Subcutaneous adipose tissue (tissue), 4 donors: ENCODE data around the gene MDGA2. TPM values are rescaled to one million over a fixed set of nuclear protein-coding genes. Genes with fewer than 3 reads are reported as not detected.

ENCODE experiments used
- total RNA-seq, 4 donors: library from RNA; depleted of rRNA; stranded (reverse); fragments of >200 nt; gene quantifications; one replicate each; pipeline ENCODE4 v1.1.0, GENCODE V29; 2016
- TF ChIP-seq, protein P1 (sequence below): fragments of 450-650 bp; IDR thresholded peaks from one replicate; pipeline ENCODE4 v1.5.1; 2016; ENCODE audit warnings: low read depth, mild to moderate bottlenecking, control low read depth, antibody characterized with exemption, moderate library complexity

MDGA2 gene
- total RNA-seq, 4 donors from 2014 or later, result 1.1 TPM; not detected in 3

- TF ChIP-seq, protein P1, sequence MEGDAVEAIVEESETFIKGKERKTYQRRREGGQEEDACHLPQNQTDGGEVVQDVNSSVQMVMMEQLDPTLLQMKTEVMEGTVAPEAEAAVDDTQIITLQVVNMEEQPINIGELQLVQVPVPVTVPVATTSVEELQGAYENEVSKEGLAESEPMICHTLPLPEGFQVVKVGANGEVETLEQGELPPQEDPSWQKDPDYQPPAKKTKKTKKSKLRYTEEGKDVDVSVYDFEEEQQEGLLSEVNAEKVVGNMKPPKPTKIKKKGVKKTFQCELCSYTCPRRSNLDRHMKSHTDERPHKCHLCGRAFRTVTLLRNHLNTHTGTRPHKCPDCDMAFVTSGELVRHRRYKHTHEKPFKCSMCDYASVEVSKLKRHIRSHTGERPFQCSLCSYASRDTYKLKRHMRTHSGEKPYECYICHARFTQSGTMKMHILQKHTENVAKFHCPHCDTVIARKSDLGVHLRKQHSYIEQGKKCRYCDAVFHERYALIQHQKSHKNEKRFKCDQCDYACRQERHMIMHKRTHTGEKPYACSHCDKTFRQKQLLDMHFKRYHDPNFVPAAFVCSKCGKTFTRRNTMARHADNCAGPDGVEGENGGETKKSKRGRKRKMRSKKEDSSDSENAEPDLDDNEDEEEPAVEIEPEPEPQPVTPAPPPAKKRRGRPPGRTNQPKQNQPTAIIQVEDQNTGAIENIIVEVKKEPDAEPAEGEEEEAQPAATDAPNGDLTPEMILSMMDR, result no peak
Measured at GRCh38 chr14:47490766-47491165, 184.6 kb downstream of the MDGA2 start.

- TF ChIP-seq, protein P1, result no peak
Measured at GRCh38 chr14:47490353-47490752, 185.1 kb downstream of the MDGA2 start.

DNA sequence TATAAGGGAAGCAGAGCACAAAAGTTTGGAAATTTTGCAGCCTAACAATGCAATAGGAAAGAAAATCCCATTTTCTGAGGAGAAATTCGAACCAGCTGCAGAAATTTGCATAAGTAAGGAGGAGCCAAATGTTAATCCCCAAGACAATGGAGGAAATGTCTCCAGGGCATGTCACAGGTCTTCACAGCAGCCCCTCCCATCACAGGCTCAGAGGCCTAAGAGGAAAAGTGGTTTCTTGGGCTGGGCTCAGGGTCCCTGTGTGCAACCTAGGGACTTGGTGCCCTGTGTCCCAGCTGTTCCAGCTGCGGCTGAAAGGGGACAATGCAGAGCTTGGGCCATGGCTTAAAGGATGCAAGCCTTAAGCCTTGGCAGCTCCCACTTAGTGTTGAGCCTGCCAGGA lies 190.0 kb downstream of the MDGA2 start:
- TF ChIP-seq, protein P1, result no peak

GRCh38 chr14:47483449-47483848 lies 192.0 kb downstream of the MDGA2 start:
- TF ChIP-seq, protein P1, result no peak

DNA sequence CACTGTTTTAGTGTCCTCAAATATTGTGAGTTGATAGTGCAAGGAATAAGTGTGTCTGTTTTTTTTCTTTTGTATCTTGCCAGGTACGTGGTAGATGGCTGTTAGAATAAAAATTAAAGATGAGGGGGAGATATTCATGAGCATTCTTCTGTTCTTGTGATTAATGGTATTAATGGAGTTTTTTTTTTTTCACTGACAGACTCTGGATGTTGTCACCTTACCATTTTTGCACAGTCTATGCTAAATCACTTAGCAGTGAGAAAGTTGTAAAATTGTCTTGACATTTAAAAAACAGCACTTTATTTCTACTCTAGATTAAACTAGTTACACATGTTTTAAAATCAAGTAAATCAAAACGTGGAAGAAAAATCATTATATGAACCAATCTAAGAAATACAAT lies 204.3 kb downstream of the MDGA2 start:
- TF ChIP-seq, protein P1, result no peak

GRCh38 chr14:47466916-47467315 lies 208.5 kb downstream of the MDGA2 start:
- TF ChIP-seq, protein P1, result no peak

- TF ChIP-seq, protein P1, result no peak
Measured at GRCh38 chr14:47454025-47454424, 221.4 kb downstream of the MDGA2 start.
